ENCODE data around the gene IFT80.

IFT80 gene

GRCh38 chr3:160394009-160394392, 5.0 kb downstream of the IFT80 start:
- TF ChIP-seq CTCF (conservative IDR thresholded peaks at IDR 0.05; ENCODE audit: low read depth): no peak
- POLR2A ChIA-PET (ENCODE audit: low non-redundant PET): no interaction called here
- DNase-seq (ENCODE audit: low spot score): no peak
- no peak overlapping the region for H3K27ac ChIP-seq
- CTCF ChIA-PET: no interaction called here

GRCh38 chr3:160393346-160394008, 5.5 kb downstream of the IFT80 start:
- POLR2A ChIA-PET (ENCODE audit: low non-redundant PET): no interaction called here
- no peak for DNase-seq (ENCODE audit: low spot score)
- H3K27ac ChIP-seq: no peak overlapping the region
- no peak for TF ChIP-seq CTCF (conservative IDR thresholded peaks at IDR 0.05; ENCODE audit: low read depth)
- CTCF ChIA-PET: no interaction called here

- DNase-seq (ENCODE audit: low spot score): no peak
- no peak overlapping the region for H3K27ac ChIP-seq
- no peak for TF ChIP-seq CTCF (conservative IDR thresholded peaks at IDR 0.05; ENCODE audit: low read depth)
- ChIA-PET CTCF (no interaction called here), POLR2A (ENCODE audit: low non-redundant PET) (no interaction called here)
Observed at GRCh38 chr3:160392798-160393197, 6.2 kb downstream of the IFT80 start.

GRCh38 chr3:160390565-160391138, 8.4 kb downstream of the IFT80 start:
- H3K27ac ChIP-seq: no peak overlapping the region
- TF ChIP-seq CTCF (conservative IDR thresholded peaks at IDR 0.05; ENCODE audit: low read depth): no peak
- no peak for DNase-seq (ENCODE audit: low spot score)
- ChIA-PET CTCF (no interaction called here), POLR2A (ENCODE audit: low non-redundant PET) (no interaction called here)

GRCh38 chr3:160384639-160385318, 14.2 kb downstream of the IFT80 start:
- ChIA-PET CTCF (interaction anchor here (0.6 kb wide), 2 partner anchors 25 to 1234 kb away, joined by 3 to 4 read pairs; no protein-coding TSS in a partner anchor), POLR2A (ENCODE audit: low non-redundant PET) (no interaction called here)
- no peak overlapping the region for H3K27ac ChIP-seq
- no peak for DNase-seq (ENCODE audit: low spot score)
- TF ChIP-seq CTCF (conservative IDR thresholded peaks at IDR 0.05; ENCODE audit: low read depth): no peak

GRCh38 chr3:160381470-160381869, 17.6 kb downstream of the IFT80 start:
- no peak overlapping the region for H3K27ac ChIP-seq
- no peak for TF ChIP-seq CTCF (conservative IDR thresholded peaks at IDR 0.05; ENCODE audit: low read depth)
- POLR2A ChIA-PET (ENCODE audit: low non-redundant PET): no interaction called here
- CTCF ChIA-PET: interaction anchor here (0.7 kb wide), 1 partner anchor 11 kb away, joined by 3 read pairs; no protein-coding TSS in a partner anchor
- no peak for DNase-seq (ENCODE audit: low spot score)

Data from RWPE1 (cell line).